NCI-H1092 treated with DMSO at 0.1 percent for 48 hours (cell line): ENCODE measurements around the gene KCNK6.

ENCODE experiments used
- DNase-seq: peaks from one replicate; lab custom pipeline; 2025; lab: John Stamatoyannopoulos, UW

KCNK6 gene

GRCh38 chr19:38319421-38320258 is at the start of gene KCNK6:
KCNK6 (plus strand) TSS chr19:38319845; CDS start chr19:38319951, 106 bp downstream.
- no peak for DNase-seq

GRCh38 chr19:38270587-38271167 is 49.0 kb upstream of the KCNK6 start:
- DNase-seq, result no peak

GRCh38 chr19:38273499-38273898 is 46.1 kb upstream of the KCNK6 start:
- DNase-seq, result no peak

- DNase-seq, result no peak
These were observed 44.9 kb upstream of the KCNK6 start for GRCh38 chr19:38274739-38275138.

- DNase-seq, result no peak
These were observed 42.6 kb upstream of the KCNK6 start for GRCh38 chr19:38276942-38277517.

- no peak for DNase-seq
These were observed 42.1 kb upstream of the KCNK6 start for GRCh38 chr19:38277549-38277948.

GRCh38 chr19:38277969-38278680 is 41.5 kb upstream of the KCNK6 start:
- no peak for DNase-seq

- no peak for DNase-seq
These were observed 40.9 kb upstream of the KCNK6 start for GRCh38 chr19:38278751-38279150.

GRCh38 chr19:38280030-38280921 is 39.4 kb upstream of the KCNK6 start:
- DNase-seq, result no peak

GRCh38 chr19:38281811-38282566 is 37.7 kb upstream of the KCNK6 start:
- no peak for DNase-seq

GRCh38 chr19:38283271-38283670 is 36.4 kb upstream of the KCNK6 start:
- no peak for DNase-seq

GRCh38 chr19:38284422-38284821 is 35.2 kb upstream of the KCNK6 start:
- no peak for DNase-seq

- no peak for DNase-seq
These were observed 34.1 kb upstream of the KCNK6 start for GRCh38 chr19:38285567-38285966.

GRCh38 chr19:38287604-38288003 is 32.0 kb upstream of the KCNK6 start:
- DNase-seq, result no peak

- DNase-seq, result no peak
These were observed 31.4 kb upstream of the KCNK6 start for GRCh38 chr19:38288123-38288855.

GRCh38 chr19:38289955-38290354 is 29.7 kb upstream of the KCNK6 start:
- no peak for DNase-seq

GRCh38 chr19:38290631-38291147 is 29.0 kb upstream of the KCNK6 start:
- DNase-seq, result no peak

- no peak for DNase-seq
These were observed 27.8 kb upstream of the KCNK6 start for GRCh38 chr19:38291855-38292254.

GRCh38 chr19:38293281-38293680 is 26.4 kb upstream of the KCNK6 start:
- no peak for DNase-seq

GRCh38 chr19:38294090-38294489 is 25.6 kb upstream of the KCNK6 start:
- DNase-seq, result no peak
